Fibroblast of lung (primary cell): Measurements from ENCODE around the gene CGNL1.

Source experiments
- CTCF ChIP-seq, 2 donors: IDR thresholded peaks in 1 of 2; conservative IDR thresholded peaks in 1 of 2; 1 replicate in 1 of 2; 2 replicates in 1 of 2; pipeline ENCODE4 v1.5.1; 2011 to 2012; ENCODE audit warnings: low read length in 2 of 2, control low read depth in 1 of 2, inconsistent platforms in 1 of 2, low read depth in 1 of 2, mild to moderate bottlenecking in 1 of 2
- EZH2 ChIP-seq: IDR thresholded peaks from 2 replicates; pipeline ENCODE4 v1.5.1; 2012; ENCODE audit warnings: low read length, control low read depth, mild to moderate bottlenecking; ENCODE audit errors: missing control alignments

DNA sequence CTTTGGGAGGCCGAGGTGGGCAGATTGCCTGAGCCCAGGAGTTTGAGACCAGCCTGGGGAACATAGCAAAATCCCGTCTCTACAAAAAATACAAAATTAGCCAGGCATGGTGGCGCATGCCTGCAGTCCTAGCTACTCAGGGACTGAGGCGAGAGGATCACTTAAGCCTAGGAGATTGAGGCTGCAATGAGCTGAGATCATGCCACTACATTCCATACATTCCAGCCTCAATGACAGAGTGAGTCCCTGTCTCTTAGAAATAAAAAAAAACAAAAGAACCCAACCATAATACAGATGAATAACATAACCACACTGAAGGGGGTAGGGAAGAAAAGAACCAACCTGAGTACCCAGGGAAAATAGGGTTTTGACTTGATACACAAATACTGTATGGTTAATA lies 19.7 kb upstream of the CGNL1 start:
- no peak for TF ChIP-seq CTCF (conservative IDR thresholded peaks at IDR 0.05 in 1 of 2, IDR thresholded peaks at IDR 0.05 in 1 of 2; ENCODE audit: low read depth in 1 of 2, low read length in 2 of 2)
- no peak for TF ChIP-seq EZH2
